Activated T-cell treated with anti-CD3 and anti-CD28 coated beads, Interleukin-2, amount 50 U/mL, for 24 hours (primary cell): ENCODE data around the gene MST1R.

Source experiments
- DNase-seq: peaks from one replicate; pipeline ENCODE4 v3.0.0-alpha.2; 2020
- H3K27ac Mint-ChIP-seq: 2 replicates; pipeline ENCODE4 v1.8.0; 2020; ENCODE audit warnings: mild to moderate bottlenecking, mixed read lengths
- H3K27me3 Mint-ChIP-seq: 2 replicates; pipeline ENCODE4 v1.8.0; 2020; ENCODE audit warnings: mixed read lengths
- H3K36me3 Mint-ChIP-seq: 2 replicates; pipeline ENCODE4 v1.8.0; 2020; ENCODE audit warnings: low read depth, mixed read lengths
- H3K4me1 Mint-ChIP-seq: 2 replicates; pipeline ENCODE4 v1.8.0; 2020; ENCODE audit warnings: low read depth, mixed read lengths
- H3K4me3 Mint-ChIP-seq: 2 replicates; pipeline ENCODE4 v1.8.0; 2020; ENCODE audit warnings: mild to moderate bottlenecking, moderate library complexity, mixed read lengths
- H3K9me3 Mint-ChIP-seq: 2 replicates; pipeline ENCODE4 v1.8.0; 2020; ENCODE audit warnings: mixed read lengths

MST1R gene

DNA sequence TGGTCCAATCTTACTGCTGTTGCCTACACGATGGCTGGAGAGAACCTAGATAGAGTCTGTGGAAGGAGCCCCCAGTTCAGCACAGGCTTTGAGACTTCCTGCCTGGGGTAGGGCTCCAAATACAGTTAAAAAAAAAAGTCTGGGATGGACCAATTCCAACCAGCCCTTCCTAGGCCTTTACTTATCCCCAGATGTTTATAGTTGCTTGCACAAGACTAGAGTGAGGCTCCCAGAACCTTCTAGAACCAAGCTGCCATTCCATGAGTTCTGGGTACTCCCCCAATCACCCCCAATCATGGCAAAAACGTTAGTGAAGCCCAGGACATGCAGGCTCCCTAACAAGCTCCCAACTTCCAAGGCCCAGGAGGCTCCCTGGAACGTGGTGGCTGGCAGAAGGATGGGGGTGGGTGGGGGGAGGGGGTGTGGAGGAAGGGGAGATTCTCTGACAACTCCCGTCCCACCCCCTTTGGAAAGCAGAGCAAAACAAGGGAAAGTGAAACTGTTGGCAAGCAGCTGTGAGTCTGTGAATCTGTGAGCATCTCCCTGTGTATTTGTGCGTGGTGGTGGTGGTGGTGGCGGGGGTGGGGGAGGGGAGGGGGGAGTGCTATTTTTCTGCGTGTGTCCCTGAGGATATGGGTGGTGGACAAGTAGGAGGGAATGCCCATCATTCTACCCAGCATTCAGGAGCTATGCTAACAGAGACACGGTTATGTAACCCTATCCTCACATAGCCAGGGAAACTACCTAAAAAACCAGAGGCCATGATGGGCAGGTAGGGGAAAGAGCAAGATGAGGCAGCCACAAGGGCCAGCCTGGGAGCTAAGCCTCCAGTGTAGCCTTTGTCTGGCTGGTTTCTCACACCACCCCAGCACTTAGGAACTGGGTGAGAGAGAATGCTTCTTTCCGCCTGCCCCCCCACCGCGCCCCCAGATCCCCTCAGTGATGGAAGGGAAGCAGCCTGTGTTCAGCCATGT lies 2.0 kb downstream of the MST1R start:
- Mint-ChIP-seq H3K9me3 (no peaks in the 10 kb centered on the region), H3K4me3 (no peak overlapping the region), H3K4me1 (peaks cover 27% of the 10 kb centered on the region), H3K27ac (no peak overlapping the region), H3K27me3 (no peaks in the 10 kb centered on the region), H3K36me3 (peaks cover 2% of the 10 kb centered on the region)
- DNase-seq = no peak

DNA sequence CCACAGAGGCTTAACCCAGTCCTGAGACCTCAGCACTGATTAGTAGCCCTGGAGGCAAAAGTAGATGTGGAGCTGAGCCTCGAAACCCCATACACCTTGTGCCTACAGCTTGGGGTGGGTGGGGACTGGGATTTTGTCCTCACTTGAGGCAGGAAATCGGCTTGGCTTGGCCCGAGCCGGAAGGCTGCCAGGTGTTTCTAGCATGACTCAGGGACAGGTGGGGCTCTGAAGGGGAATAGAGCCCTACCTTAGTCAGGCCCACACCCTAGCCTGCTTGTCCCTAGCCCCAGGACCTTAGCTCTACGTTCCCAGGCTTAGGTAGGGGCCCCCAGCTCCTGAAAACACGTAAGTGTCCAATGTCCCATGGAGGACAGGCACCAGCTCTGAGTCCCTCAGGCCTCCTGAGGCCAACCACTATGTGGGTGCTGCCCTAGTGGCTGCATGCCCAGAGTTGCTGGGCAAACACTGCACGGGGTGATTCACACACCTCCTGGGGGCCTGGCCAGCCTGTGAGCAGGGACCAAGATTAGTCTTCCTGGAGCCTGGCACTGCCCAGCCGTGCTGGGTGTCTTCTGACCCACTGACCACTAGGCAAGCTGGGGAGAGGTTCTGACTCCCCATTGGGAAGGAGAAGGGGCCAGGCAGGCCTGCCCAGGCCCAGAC lies 3.1 kb downstream of the MST1R start:
- H3K27ac Mint-ChIP-seq = no peak overlapping the region
- H3K27me3 Mint-ChIP-seq = no peaks in the 10 kb centered on the region
- H3K4me3 Mint-ChIP-seq = no peak overlapping the region
- peaks cover 2% of the 10 kb centered on the region for H3K36me3 Mint-ChIP-seq
- DNase-seq = no peak
- no peaks in the 10 kb centered on the region for H3K9me3 Mint-ChIP-seq
- H3K4me1 Mint-ChIP-seq = peaks cover 16% of the 10 kb centered on the region

DNA sequence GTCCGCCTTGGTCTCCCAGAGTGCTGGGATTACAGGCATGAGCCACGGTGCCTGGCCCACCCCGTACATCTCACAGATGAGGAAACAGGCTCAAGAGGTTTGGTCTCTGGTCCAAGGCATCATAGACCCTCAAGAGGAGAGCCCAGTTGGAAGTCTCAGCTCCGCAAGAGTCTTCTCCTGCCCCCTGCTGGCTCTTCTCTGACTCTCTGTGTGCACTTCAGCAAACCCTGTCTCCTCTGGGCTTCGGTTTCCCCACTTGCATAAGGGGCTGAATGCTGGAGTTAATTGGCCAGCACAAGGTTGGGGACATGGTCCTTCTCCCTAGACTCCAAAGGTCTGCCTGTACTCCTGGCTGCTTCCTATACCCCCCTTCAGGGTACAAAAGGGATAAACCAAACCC lies 3.9 kb downstream of the MST1R start:
- H3K27ac Mint-ChIP-seq = no peak overlapping the region
- no peak overlapping the region for H3K4me3 Mint-ChIP-seq
- peaks cover 13% of the 10 kb centered on the region for H3K4me1 Mint-ChIP-seq
- no peaks in the 10 kb centered on the region for H3K9me3 Mint-ChIP-seq
- H3K27me3 Mint-ChIP-seq = no peaks in the 10 kb centered on the region
- no peak for DNase-seq
- H3K36me3 Mint-ChIP-seq = peaks cover 2% of the 10 kb centered on the region

DNA sequence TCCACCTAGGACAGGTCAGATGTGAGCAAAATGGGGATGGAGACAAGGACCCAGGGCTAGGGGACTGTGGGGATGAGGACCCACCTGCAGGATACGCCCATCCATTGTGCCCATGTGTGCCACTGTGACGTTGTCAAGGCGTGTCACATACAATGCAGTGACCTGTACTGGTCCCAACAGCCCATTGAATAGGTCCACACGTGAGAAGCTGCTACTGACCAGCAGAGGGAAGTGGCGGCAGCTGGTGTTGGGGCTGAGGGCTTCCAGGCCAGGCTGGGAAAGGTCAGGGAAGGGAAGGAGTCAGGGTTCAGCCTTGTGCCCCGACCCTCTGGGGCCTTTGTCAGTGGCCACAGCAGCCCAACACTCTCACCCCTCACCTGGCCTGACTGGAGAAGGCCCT lies 4.7 kb downstream of the MST1R start:
- DNase-seq = no peak
- no peaks in the 10 kb centered on the region for H3K27me3 Mint-ChIP-seq
- H3K4me3 Mint-ChIP-seq = no peak overlapping the region
- peaks cover 6% of the 10 kb centered on the region for H3K4me1 Mint-ChIP-seq
- H3K9me3 Mint-ChIP-seq = no peaks in the 10 kb centered on the region
- no peak overlapping the region for H3K27ac Mint-ChIP-seq
- H3K36me3 Mint-ChIP-seq = peaks cover 1% of the 10 kb centered on the region

DNA sequence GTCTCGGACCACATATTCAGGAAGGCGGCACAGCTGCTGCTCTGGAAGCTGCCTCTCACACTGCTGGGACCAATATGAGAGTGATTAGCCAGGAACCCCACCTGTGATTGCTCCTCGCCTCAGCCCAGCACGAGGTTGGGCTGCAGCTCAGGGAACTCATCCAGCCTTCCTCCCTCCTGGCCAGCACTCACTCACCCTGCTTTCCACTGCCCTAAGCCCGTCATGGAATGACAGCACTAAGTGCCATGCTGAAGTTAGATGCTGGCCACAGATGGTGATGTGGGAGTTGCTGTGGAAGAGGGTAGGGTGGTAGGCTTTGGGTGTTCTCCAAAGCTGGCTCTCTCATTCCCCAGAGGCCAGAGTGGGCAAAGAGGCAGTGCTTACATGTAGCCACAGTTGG lies 7.3 kb downstream of the MST1R start:
- Mint-ChIP-seq H3K36me3 (no peaks in the 10 kb centered on the region), H3K4me1 (peaks cover under 1% of the 10 kb centered on the region), H3K27me3 (no peaks in the 10 kb centered on the region), H3K4me3 (no peak overlapping the region), H3K9me3 (no peaks in the 10 kb centered on the region), H3K27ac (no peak overlapping the region)
- no peak for DNase-seq

DNA sequence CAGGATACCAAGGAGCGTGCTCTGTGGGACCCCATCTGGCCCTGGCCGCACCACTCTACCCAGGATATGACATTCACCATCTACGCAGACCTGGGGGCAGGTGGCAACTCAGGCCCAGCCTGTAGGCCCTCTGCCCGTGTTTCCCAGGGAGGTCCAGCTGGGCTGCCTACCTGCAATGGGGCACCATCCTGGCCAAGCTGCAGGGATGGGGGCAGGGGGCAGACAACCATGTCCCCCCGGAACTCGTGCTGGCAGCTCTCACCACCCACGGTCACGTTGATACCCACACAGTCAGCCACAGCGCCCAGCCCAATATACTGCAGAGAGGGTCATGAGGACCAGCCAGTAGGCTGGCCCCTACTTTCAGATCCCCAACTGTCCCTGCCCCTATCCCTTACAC lies 7.9 kb downstream of the MST1R start:
- Mint-ChIP-seq H3K27ac (no peak overlapping the region), H3K27me3 (no peaks in the 10 kb centered on the region), H3K36me3 (no peaks in the 10 kb centered on the region), H3K4me3 (no peak overlapping the region), H3K4me1 (no peaks in the 10 kb centered on the region), H3K9me3 (no peaks in the 10 kb centered on the region)
- DNase-seq = no peak

DNA sequence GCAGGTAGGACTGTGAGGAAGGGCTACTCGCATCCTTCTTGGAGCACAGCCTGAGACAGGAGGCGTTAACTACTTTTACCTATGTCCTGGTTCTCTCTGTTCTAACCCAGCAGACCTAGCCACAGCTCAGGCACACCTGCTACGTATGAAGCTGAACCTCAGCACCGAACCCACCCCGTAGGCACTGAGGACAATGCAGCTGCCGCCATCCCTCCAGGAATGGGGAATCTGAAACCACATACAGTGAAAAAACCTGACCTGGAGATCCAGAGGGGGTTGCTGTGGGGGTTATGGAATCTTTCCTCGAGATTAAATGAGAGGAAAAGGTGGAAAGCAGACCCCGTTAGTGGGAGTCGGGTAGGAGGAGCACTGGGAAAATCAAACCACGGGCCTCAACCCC lies 14.4 kb downstream of the MST1R start:
- Mint-ChIP-seq H3K4me1 (no peaks in the 10 kb centered on the region), H3K36me3 (no peaks in the 10 kb centered on the region), H3K27me3 (no peaks in the 10 kb centered on the region), H3K4me3 (no peak overlapping the region), H3K9me3 (no peaks in the 10 kb centered on the region), H3K27ac (no peak overlapping the region)
- no peak for DNase-seq

DNA sequence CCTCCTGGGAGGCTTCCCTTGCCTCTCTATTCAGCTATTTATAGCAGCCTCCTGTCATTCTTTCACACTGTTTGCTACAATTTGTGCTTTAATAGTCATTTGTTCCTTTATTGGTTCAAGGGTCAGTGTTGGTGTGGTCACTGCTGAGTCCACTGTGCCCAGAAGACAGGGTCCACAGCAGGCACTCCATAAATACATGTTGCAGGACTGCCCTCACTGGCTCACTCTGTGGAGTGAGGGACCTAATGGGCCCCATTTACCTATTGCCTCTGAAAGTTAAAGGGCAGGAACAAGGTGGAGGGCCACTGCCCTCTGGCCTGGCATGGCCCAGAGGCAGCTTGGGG lies 16.8 kb downstream of the MST1R start:
- Mint-ChIP-seq H3K4me3 (no peak overlapping the region), H3K27ac (no peak overlapping the region), H3K4me1 (no peaks in the 10 kb centered on the region), H3K27me3 (no peaks in the 10 kb centered on the region), H3K36me3 (no peaks in the 10 kb centered on the region), H3K9me3 (no peaks in the 10 kb centered on the region)
- no peak for DNase-seq

DNA sequence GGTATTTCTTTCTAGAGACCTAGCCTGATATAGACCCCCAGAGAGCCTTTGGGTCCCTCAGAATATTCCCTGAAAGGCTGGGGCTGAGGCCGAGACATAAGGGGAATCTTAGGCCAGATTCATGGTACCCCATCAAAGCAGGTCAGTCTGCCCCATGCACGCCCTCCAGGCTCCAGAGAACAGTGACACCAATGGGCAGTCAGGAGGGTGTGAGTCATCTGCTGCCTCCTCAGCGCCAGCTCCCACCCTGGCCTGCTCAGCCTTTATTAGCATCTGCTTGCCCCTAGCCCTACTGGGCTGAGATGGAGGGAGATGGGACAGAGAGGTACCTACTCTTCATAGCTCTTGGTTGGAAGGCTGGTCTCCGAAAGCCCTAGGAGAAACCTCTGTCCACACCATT lies 19.7 kb downstream of the MST1R start:
- Mint-ChIP-seq H3K27ac (no peak overlapping the region), H3K4me3 (no peak overlapping the region), H3K36me3 (no peaks in the 10 kb centered on the region), H3K4me1 (no peaks in the 10 kb centered on the region), H3K27me3 (no peaks in the 10 kb centered on the region), H3K9me3 (no peaks in the 10 kb centered on the region)
- DNase-seq = no peak

DNA sequence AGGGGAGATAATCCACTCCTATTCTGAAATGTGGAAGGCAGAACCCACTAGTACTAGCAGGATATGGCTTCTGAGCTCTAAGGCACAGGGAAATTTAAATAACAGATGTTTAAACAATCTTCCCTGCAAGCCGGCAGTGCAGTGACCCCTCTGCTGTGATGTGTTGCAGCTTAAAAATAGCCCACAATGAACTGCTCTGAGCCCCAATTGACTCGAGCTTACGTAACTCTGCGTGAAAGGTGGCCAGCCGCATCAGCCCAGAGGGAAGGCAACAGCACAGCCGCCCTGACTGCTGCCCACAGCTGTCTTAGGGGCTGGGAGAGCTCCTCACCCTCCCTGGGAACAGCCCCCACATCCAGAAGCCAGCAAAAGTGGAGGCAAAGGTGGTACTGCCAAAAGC lies 21.5 kb downstream of the MST1R start:
- Mint-ChIP-seq H3K27me3 (no peaks in the 10 kb centered on the region), H3K36me3 (no peaks in the 10 kb centered on the region), H3K27ac (no peak overlapping the region), H3K9me3 (no peaks in the 10 kb centered on the region), H3K4me1 (no peaks in the 10 kb centered on the region), H3K4me3 (no peak overlapping the region)
- DNase-seq = no peak

DNA sequence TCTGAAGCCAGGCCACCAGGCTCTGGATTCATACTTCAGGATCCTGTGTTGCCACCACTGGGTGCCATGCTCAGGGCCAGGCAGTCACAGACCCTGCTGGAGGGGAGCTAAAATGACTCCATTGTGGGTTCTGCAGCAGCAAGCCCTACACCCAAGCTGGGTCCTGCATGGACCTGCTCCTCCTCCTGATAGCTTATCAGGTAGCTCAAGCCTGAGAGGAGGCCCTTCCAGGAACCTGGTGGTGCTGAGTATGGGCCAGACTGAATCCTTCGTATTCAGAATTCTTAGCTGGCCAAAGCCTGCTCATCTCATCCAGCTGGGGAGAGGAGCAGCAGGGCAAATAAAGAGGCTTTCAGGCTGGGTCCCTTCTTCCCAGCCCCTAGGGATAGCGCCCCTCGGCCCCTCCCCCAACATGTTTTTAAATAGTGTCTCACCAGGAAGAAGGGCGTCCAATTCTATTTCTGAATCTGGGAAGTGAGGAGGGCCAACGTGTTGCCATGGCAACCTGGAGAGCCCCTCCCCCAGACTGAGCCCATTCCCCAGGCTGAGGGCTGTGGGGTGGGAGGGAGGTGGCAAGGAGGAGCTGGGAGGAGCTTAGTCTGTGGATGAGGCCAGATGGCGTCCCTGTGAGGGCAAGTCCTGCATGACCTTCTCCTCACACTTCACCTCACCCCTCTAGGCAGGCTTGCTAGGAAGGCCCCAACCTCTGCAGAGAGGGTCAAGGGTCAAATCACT lies 22.9 kb downstream of the MST1R start:
- Mint-ChIP-seq H3K27ac (no peak overlapping the region), H3K27me3 (no peaks in the 10 kb centered on the region), H3K36me3 (no peaks in the 10 kb centered on the region), H3K9me3 (no peaks in the 10 kb centered on the region), H3K4me3 (no peak overlapping the region), H3K4me1 (no peaks in the 10 kb centered on the region)
- no peak for DNase-seq

DNA sequence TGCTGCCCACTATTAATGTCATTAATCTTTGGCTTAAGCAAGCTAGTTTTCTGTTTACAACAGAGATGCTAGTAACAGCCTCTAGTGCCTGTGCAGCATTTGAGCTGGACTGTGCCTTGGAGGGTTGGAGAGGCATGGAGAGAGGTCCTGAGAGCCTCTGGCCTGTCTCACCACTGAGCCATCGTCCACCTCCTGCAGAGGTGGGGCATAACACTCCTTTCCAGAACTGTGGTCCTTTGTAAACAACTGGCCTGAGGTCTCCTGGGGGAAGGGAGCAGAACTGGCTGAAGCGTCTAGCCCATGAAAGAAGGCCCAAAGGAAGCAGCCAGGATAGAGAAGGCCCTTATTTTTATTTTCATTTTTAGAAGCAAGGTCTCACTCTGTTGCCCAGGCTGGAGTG lies 24.0 kb downstream of the MST1R start:
- H3K4me3 Mint-ChIP-seq = no peak overlapping the region
- no peaks in the 10 kb centered on the region for H3K4me1 Mint-ChIP-seq
- no peak overlapping the region for H3K27ac Mint-ChIP-seq
- no peaks in the 10 kb centered on the region for H3K27me3 Mint-ChIP-seq
- no peaks in the 10 kb centered on the region for H3K36me3 Mint-ChIP-seq
- no peaks in the 10 kb centered on the region for H3K9me3 Mint-ChIP-seq
- no peak for DNase-seq

DNA sequence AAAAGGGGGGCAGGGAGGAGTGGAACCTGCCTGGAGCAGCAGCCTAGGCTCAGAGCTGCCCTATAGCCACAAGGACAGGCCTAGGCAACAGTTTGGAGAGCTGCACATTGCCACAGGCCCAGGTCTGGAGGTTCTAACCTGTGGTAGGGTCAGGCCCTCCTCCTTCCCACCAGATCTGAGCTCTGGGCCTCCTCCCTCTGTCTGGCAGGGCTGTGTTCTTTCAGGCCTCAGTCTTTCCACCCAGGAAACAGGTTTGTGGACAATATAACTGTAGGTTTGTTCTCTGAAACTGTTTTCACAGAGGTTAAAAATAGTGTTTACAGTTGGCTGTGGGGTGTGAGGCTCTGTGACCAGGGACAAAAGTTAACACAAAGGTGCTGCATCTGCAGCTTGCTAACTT lies 25.0 kb downstream of the MST1R start:
- no peak for DNase-seq
- no peaks in the 10 kb centered on the region for H3K27me3 Mint-ChIP-seq
- H3K4me1 Mint-ChIP-seq = no peaks in the 10 kb centered on the region
- no peaks in the 10 kb centered on the region for H3K9me3 Mint-ChIP-seq
- no peak overlapping the region for H3K27ac Mint-ChIP-seq
- no peaks in the 10 kb centered on the region for H3K36me3 Mint-ChIP-seq
- no peak overlapping the region for H3K4me3 Mint-ChIP-seq

DNA sequence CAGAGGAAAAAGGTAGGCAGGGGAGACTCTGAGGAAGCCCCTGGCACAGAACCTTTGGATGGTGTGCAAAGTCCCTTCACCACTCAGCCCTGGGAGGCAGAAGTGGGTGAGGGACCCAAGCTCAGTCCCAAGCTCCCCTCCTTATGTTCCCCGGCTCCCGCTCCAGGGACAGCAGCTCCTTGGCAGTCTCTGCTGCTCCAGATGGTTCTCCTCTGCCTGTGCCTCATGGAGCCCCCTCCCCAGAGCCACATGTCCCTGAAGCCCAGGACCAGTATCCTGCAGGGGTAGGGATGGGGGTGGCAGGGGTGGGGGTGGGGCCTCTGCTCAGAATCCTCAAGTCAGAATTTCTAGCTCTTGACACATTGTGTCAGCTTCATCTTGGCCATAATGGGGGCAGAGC lies 26.0 kb downstream of the MST1R start:
- Mint-ChIP-seq H3K36me3 (no peaks in the 10 kb centered on the region), H3K27me3 (no peaks in the 10 kb centered on the region), H3K27ac (no peak overlapping the region), H3K4me3 (no peak overlapping the region), H3K9me3 (no peaks in the 10 kb centered on the region), H3K4me1 (peaks cover 4% of the 10 kb centered on the region)
- DNase-seq = no peak

DNA sequence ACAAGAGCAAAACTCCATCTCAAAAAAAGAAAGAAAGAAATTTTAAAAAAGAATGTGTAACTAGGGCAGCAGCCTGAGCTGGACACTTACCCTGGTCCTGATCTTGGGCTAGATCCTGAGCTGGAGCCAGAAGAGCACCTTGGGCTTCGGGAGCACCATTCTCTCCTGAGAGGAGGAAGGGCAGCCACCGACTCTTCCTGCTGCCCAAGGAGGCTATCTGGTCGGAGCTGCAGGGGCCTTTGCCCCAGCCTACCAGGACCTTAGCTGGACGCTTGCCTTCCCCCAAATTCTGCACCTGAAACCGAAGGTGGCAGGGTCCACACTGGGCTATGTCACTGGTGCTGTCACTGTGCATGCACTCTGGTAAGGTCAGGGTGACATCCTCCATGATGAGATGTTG lies 27.1 kb downstream of the MST1R start:
- no peak for DNase-seq
- Mint-ChIP-seq H3K36me3 (no peaks in the 10 kb centered on the region), H3K27me3 (peaks cover 1% of the 10 kb centered on the region), H3K9me3 (no peaks in the 10 kb centered on the region), H3K4me3 (no peak overlapping the region), H3K4me1 (peaks cover 5% of the 10 kb centered on the region), H3K27ac (no peak overlapping the region)
